AG04450 (cell line): ENCODE data around the gene SLC2A8. TPM values are rescaled to one million over a fixed set of nuclear protein-coding genes. Genes with fewer than 3 reads are reported as not detected.

Source experiments
- CTCF ChIA-PET: fragments of 300-600, 350-600 bp; formaldehyde crosslinking; extraction: SDS; loops from one replicate; lab custom pipeline; 2022; ENCODE audit warnings: antibody characterized with exemption, inconsistent platforms; lab: Charles Lee
- POLR2A ChIA-PET: fragments of 350-600 bp; formaldehyde crosslinking; extraction: SDS; loops from one replicate; lab custom pipeline; 2021; ENCODE audit warnings: antibody characterized with exemption, inconsistent platforms; lab: Yijun Ruan, JAX
- DNase-seq: peaks from one replicate; pipeline ENCODE4 v3.0.0-alpha.2; 2011; ENCODE audit warnings: low read depth, low spot score
- H3K27ac ChIP-seq: one replicate; pipeline ENCODE4 v1.5.1; 2012; ENCODE audit warnings: low read depth, low read length, control low read depth
- H3K27me3 ChIP-seq: one replicate; pipeline ENCODE4 v1.6.0; 2012; ENCODE audit warnings: low read length; ENCODE audit not compliant: control insufficient read depth, insufficient read depth
- H3K4me3 ChIP-seq: 2 replicates; pipeline ENCODE4 v1.5.1; 2011; ENCODE audit warnings: mild to moderate bottlenecking, low read depth, low read length, control low read depth
- H3K9me3 ChIP-seq: 2 replicates; pipeline ENCODE4 v1.5.1; 2012; ENCODE audit warnings: low read length; ENCODE audit not compliant: control insufficient read depth, insufficient read depth
- polyA plus RNA-seq: library from polyadenylated mRNA; depleted of rRNA; stranded (reverse); fragments of >200 nt; gene quantifications from 2 replicates; pipeline ENCODE4 v1.2.3, GENCODE V29; 2011
- TF ChIP-seq, protein P1 (sequence below): IDR thresholded peaks from 2 replicates; pipeline ENCODE4 v1.5.1; 2011; ENCODE audit warnings: low read depth, low read length, control low read depth, inconsistent platforms

SLC2A8 gene
- polyA plus RNA-seq, 1 experiment, result 6.3 TPM

DNA sequence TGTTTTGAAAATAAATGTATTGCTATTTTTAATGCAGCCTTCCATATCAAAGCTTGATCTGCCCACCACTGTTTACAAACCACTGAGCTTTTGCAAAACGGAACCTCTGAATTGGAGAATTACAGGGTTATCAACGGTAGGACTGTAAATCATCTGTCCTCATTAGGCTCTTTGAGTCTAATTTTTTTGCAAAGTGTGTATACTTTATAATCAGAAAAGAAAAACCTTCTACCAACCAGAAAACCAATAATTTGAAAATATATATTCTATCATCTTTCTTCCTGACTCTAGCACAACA, 6.8 kb upstream of the SLC2A8 start:
- Histone ChIP-seq H3K27ac (no peak overlapping the region), H3K9me3 (no peaks in the 10 kb centered on the region), H3K4me3 (no peak overlapping the region), H3K27me3 (peaks cover 10% of the 10 kb centered on the region)
- TF ChIP-seq, protein P1, sequence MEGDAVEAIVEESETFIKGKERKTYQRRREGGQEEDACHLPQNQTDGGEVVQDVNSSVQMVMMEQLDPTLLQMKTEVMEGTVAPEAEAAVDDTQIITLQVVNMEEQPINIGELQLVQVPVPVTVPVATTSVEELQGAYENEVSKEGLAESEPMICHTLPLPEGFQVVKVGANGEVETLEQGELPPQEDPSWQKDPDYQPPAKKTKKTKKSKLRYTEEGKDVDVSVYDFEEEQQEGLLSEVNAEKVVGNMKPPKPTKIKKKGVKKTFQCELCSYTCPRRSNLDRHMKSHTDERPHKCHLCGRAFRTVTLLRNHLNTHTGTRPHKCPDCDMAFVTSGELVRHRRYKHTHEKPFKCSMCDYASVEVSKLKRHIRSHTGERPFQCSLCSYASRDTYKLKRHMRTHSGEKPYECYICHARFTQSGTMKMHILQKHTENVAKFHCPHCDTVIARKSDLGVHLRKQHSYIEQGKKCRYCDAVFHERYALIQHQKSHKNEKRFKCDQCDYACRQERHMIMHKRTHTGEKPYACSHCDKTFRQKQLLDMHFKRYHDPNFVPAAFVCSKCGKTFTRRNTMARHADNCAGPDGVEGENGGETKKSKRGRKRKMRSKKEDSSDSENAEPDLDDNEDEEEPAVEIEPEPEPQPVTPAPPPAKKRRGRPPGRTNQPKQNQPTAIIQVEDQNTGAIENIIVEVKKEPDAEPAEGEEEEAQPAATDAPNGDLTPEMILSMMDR, result no peak
- ChIA-PET POLR2A (no interaction called here), CTCF (no interaction called here)
- DNase-seq, result no peak

DNA sequence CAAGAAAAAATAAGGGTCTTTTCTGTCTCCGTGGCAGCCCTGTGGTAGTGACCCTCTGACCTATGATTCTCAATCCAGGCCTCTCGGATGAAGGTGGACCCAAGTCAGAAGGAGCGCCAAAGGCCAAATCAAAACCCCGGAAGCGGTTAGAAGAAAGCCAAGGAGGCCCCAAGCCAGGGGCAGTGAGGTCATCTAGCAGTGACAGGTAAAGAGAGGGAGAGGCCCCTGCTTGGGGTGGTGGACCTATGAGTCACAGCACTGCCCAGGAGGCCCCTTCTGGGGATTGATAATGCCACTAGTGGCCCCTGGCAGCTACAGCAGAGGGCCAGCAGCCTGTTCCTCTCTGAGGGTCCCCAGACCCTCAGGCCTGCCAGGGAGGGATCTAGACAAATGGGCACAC, 6.4 kb upstream of the SLC2A8 start:
- Histone ChIP-seq H3K27me3 (peaks cover 12% of the 10 kb centered on the region), H3K4me3 (no peak overlapping the region), H3K9me3 (no peaks in the 10 kb centered on the region), H3K27ac (no peak overlapping the region)
- ChIA-PET POLR2A (no interaction called here), CTCF (no interaction called here)
- no peak for DNase-seq
- TF ChIP-seq, protein P1, result no peak

DNA sequence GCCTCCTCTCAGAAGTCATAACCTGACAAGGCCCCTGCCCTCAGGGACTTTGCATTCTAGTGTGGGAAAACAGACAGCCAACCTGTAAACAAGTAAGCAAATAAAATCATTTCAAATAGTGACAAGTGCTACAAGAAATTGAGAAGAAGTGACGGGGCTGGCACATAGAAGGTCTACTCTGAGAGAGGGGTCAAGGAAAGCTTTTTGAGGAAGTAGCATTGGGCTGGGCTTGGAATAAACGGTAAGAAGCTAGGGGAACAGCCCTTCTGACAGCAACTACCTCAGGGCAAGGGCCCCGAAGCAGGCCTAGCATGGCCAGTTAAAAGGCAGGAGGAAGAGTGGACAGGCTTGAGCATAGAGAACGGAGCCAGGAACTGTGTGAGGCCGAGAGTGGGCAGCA, 4.8 kb upstream of the SLC2A8 start:
- CTCF ChIA-PET, result no interaction called here
- Histone ChIP-seq H3K9me3 (peaks cover 3% of the 10 kb centered on the region; the same call in 1 of the 2 replicates), H3K27ac (no peak overlapping the region), H3K4me3 (no peak overlapping the region), H3K27me3 (peaks cover 15% of the 10 kb centered on the region)
- no peak for DNase-seq
- TF ChIP-seq, protein P1, result no peak
- POLR2A ChIA-PET, result no interaction called here

DNA sequence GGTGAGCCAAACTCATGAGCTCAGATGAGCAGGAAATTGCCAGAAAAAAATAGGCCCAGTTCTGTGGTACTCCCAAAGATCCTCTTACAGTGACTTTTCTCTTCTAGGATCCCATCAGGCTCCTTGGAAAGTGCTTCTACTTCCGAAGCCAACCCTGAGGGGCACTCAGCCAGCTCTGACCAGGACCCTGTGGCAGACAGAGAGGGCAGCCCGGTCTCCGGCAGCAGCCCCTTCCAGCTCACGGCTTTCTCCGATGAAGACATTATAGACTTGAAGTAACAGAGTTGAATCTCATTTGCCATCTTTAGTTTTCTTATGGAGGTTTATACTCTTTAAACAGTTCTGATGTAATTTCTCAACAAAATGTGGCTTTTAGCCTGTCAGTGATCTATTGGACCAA, 4.0 kb upstream of the SLC2A8 start:
- no peak for DNase-seq
- TF ChIP-seq, protein P1, result no peak
- Histone ChIP-seq H3K9me3 (peaks cover 3% of the 10 kb centered on the region; the same call in 1 of the 2 replicates), H3K27me3 (peaks cover 15% of the 10 kb centered on the region), H3K4me3 (no peak overlapping the region), H3K27ac (no peak overlapping the region)
- CTCF ChIA-PET, result interaction anchor here (1.0 to 1.3 kb wide), 3 partner anchors 81 to 188 kb away, joined by 3 to 8 read pairs (median 3); no protein-coding TSS in a partner anchor
- POLR2A ChIA-PET, result no interaction called here

DNA sequence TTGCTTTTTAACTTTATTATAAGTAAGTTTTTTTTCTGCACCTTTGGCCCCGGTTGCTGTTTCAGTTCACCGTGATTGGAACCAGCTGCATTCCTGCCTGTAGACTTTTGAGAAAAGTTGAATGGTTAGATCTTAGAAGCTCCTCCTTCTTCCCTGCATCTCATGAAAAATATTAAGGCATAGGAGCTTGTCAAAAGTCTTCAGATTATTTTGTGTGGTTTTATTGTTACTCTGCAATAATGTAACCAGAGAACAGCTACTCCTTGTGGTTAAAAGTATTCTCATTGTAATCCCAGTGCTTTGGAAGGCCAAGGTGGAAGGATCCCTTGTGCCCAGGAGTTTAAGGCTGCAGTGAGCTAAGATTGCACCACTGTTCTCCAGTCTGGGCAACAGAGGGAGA, 3.3 kb upstream of the SLC2A8 start:
- POLR2A ChIA-PET, result no interaction called here
- CTCF ChIA-PET, result interaction anchor here (0.6 to 1.3 kb wide), 9 partner anchors 21 to 454 kb away, joined by 3 to 8 read pairs (median 3); no protein-coding TSS in a partner anchor

More for the DNA sequence above, 3.3 kb upstream of the SLC2A8 start:
- peaks cover 3% of the 10 kb centered on the region; the same call in 1 of the 2 replicates for H3K9me3 ChIP-seq
- TF ChIP-seq, protein P1, result peak; percentile 46
- H3K27me3 ChIP-seq, result peaks cover 15% of the 10 kb centered on the region
- DNase-seq, result no peak
- no peak overlapping the region for H3K4me3 ChIP-seq
- H3K27ac ChIP-seq, result no peak overlapping the region
